GM18519 (cell line): ENCODE results near the gene KAZN.

Source experiments
- ATAC-seq: cut with Tn5 transposase; IDR thresholded peaks from one replicate; pipeline ENCODE4 v1.9.1; 2021; ENCODE audit warnings: mild to moderate bottlenecking, moderate library complexity; ENCODE audit not compliant: unreplicated experiment, low FRiP score

The KAZN gene

GRCh38 chr1:14923727-14924452 is 325.4 kb downstream of the KAZN start:
- ATAC-seq, result no peak

- no peak for ATAC-seq
These were observed 326.2 kb downstream of the KAZN start for GRCh38 chr1:14924455-14925331.

DNA sequence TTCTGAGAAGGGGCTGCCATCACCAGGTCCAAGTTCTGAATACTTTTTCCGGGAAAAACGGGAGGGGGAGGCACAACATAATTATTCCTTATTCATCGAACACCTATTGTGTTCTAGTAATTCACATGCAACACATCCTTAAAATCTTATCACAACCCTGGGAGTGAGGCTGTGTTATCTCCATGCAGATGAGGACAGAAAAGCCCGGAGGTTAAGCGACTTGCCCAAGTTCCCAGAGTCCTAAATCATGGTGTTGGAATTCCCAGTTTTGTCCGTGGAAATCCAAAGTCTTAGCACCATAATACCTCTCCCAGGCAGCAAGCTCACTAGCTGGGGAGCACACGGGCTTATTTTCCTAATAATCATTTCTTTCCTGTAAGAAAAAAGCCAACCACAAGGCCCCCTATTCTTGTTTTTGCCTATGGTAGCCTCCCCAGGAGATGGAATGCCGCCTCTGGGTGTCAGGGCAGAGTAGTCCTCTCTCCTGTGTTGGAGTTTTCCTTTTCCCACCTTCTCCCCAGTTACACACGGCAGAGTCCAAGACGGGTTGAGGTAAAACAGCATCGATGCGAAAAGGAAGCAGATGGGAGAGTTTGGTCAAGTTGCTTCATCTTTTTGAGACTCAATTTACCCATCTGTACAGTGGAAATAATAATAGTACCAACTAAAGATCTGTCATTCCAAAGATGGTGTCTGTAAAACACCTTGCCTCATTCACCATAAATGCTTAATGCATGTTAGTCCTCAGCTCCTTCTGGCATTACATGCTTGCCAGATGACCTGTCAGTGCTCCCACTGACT is 327.1 kb downstream of the KAZN start:
- no peak for ATAC-seq

- no peak for ATAC-seq
These were observed 327.7 kb downstream of the KAZN start for GRCh38 chr1:14926229-14926628.

DNA sequence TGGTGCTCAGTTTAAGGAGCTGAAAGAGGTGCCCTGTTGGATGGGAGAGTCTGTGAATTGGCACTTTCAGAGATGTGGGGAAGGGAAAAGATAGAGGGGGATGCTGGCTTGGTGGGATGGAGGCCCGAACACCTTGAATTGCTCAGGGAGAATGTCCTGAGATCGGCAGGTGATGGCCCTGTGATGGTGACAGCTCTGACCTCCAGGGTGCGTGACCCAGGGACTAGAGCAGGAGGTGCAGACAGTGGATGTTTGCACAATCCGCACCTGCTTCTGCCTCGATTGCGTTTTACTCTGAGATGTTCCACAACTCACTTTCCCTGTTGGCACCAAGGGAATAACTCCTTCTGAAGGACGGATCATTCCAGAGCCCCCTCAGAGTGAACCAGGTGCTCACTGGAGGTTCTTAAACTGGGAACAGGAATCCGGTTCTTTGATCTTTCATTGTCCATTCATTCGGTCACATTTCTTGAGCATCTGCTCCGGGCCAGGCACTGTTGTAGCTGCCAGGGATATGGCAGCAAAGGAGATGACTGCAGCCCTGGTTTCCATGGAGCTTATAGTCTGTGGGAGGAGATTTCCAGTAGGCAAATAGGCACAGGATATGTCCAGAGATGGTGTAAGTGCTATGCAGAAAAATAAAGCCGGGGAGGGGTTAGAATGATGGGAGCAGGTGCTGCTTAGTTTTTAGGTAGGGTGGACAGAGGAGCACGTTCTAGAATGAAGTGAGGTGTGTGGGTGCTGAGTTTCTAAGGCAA is 328.5 kb downstream of the KAZN start:
- no peak for ATAC-seq

DNA sequence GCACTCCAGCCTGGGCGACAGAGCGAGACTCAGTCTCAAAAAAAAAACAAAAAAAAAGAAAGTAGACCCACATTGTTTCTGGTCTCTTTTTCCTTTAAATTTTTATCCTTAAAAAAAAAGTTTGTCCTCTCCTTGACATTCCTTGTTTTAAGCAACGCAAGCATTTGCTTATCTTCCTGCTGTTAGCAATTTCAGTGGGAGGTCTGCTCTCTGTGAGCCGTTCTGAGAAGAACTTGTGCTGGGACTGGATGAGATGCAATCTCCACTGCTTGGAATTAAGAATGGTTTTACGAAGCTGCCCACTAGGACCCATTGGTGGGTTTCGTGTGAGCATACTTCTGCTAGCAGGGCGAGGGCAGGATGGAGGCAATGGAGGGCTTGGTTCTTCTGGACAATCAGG is 329.9 kb downstream of the KAZN start:
- ATAC-seq, result no peak

DNA sequence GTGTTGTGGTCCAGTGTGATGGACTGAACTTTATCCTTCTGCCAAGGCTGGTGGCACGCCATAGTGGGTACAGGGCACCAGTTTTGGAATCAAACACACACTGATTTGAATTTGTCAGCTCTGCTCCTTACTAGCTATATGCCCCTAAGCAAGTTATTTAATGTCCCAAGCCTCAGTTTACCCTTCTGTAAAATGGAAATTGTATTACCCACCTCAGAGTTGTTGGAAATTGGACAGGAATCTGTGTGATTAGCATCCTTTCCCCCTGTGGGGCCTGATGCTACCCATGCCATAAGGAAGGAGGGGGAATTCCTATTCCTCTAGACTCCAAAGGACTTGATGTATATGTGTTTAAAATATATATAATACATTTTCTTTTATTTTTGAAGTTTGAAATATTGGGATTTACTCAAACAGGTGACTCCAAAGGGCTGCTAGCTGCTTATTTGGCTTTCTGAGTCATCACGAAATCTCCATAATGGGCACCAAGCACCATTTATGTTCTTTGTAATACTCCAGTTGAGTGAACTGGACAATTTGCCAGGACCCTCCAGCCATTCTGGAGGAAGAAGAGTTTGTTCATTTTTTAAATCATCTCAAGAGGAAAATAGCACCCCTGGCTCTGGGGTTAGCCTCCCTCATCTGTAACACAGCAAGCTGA is 330.5 kb downstream of the KAZN start:
- no peak for ATAC-seq

DNA sequence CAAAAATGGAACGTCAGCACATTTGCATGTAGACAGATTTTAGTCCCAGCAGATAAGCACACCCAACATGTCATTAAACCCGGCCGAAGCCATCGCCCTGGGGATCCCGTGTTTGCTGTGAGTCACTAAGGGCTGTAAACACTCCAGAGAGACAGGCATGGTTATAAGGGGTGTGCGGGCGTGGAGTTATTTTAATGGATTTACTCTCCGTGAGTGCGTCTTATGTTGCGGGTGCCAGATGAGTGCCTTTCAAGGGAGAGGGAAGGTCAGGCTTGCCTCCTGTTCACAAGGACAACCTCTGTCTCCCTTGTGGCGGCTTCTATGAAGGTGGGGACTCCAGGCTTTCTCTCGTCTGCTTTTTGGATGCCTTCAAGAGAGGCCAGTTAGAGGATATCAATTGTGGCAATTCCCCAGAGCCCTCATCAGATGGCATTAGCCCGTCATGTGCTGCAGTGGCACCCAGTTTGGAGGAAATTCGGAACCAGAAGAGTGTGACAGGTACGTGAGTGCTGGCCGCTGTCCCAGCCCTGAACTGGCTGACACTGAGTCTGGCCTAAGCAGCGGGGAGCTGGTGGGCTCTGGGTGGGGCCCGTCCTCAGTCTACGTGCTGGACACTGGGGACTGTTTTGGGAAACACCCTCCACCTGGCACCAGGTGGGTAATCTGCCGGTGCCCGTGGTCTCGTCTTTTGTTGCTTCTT is 331.2 kb downstream of the KAZN start:
- ATAC-seq, result no peak

- ATAC-seq, result no peak
These were observed 331.9 kb downstream of the KAZN start for GRCh38 chr1:14930247-14930965.

DNA sequence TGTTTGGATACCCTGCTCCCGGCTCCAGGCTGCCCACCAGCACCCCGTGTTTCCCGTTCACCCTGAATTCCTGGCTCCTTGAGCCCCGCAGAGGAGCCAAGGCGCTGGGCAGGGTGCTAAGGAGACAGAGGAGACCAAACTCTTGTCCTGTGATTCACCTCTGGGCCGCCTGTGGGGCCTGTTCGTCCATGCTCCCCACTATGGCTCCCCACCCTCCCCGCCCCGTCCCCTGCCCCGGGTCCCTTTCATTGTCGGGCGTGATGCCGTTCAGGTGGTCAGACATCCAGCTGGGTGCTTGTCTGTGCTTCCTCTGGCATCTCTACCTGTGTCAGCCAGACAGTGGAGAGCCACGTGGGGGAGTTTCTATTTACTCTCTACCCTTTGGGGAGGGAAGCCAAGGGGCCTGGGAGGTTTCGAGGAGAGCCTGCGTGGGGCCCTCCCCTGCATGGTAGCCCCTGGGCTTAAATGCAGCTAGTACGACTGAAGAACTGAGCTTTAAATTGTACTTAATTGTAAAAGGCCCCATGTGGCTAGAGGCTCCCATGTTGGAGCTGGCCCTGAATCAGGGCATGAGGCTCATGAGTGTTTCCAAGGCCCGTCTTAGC is 333.7 kb downstream of the KAZN start:
- no peak for ATAC-seq

DNA sequence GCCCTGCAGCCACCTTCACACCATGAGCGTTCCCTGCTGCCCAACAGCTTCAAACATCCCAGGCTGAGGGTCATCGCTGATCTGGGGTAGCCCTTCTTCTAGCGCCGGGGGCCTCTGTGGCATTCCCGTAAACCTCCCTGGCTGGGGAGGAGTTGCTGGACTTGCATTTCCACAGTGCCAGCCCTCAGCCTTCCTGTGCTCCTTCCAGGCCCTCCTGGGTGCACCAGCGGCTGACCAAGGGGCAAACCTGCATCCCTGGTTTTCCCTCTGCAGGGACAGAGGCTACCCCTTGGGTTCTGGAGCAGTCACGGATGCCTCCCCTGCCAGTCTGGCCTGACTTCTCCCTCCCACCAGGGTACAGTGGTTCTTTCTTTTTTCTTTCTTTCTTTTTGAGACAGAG is 336.4 kb downstream of the KAZN start:
- no peak for ATAC-seq

GRCh38 chr1:14936815-14937214 is 338.3 kb downstream of the KAZN start:
- ATAC-seq, result no peak

GRCh38 chr1:14937288-14937949 is 338.9 kb downstream of the KAZN start:
- ATAC-seq, result no peak

DNA sequence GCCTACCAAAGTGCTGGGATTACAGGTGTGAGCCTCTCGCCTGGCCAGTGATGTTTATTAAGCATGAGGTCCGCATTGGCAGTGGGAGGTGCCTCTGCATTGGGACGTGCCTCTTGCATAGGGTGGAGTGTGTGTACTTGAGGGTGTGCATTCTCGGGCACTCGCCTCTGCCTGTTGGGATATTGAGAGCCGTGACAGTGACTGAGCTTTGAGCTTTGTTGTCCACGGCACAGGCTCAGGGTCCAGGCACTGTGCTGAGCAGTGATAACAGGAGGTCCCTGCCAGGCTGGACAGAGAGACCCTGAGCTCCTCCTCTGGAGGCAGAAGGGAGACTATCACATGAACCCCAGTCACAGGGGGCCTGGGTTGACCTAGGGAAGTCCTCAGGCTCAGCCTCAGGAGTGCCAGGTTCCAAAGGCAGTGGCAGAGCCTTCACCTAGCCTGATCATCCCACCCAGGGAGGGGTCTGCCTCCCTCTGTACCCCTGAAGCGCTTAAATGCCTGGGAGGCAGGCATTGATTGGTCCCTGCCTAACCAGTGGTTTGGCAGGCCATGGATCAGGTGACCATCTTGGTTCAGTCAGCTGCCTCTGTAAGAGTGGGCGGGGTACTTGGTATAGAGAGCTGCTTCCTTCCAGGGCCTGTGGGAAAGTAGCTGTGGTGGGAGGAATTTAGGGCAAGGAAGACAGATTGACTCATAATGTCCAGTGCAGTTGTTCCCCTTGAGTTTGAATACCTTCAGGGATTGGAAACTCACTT is 341.2 kb downstream of the KAZN start:
- no peak for ATAC-seq

DNA sequence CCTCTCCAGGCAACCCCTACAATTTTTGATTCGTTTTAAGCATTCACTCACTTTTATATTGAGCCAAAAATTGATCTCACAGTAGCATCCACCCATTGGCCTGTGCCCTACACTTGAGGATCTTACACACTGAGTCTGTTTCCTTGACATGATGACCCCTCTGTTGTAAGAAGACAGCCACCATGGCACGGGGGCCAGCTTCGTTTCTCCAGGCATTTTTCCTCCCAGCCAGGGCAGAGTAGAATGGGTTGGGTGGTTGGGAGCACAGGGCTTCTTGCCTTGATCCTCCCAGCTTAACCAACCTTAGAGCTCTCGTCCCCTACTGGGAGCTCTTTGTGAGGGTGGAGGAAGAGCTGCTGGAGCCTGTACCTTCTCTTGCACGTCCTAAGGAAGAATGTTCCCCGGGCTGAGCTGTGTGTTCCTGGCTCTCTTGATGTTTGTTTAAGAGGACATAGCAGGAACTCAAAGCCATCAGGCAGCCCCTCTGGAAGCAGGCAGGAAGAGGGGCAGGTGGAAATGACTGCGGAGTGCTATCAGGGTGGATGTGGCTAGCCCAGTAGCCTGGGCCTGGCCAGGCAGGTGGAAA is 341.9 kb downstream of the KAZN start:
- no peak for ATAC-seq

- ATAC-seq, result no peak
These were observed 343.4 kb downstream of the KAZN start for GRCh38 chr1:14941864-14942263.
